MG63 (cell line): ENCODE measurements around the gene PRSS38. TPM values are rescaled to one million over a fixed set of nuclear protein-coding genes. Genes with fewer than 3 reads are reported as not detected.

Source experiments
- DNase-seq: peaks from one replicate; pipeline ENCODE4 v3.0.0-alpha.2; 2020
- H3K27me3 ChIP-seq: fragments of 250-450 bp; sonication (Bioruptor Pico); 2 replicates; pipeline ENCODE4 v1.5.1; 2020; ENCODE audit warnings: mild to moderate bottlenecking, moderate library complexity
- H3K36me3 ChIP-seq: fragments of 250-450 bp; sonication (Bioruptor Pico); 2 replicates; pipeline ENCODE4 v1.5.1; 2020; ENCODE audit warnings: mild to moderate bottlenecking, moderate library complexity
- H3K4me3 ChIP-seq: fragments of 250-450 bp; sonication (Bioruptor Pico); 2 replicates; pipeline ENCODE4 v1.5.1; 2020; ENCODE audit warnings: mild to moderate bottlenecking, moderate library complexity
- H3K9me3 ChIP-seq: fragments of 250-450 bp; sonication (Bioruptor Pico); 2 replicates; pipeline ENCODE4 v1.5.1; 2020; ENCODE audit warnings: mild to moderate bottlenecking, moderate library complexity
- total RNA-seq: library from RNA; depleted of rRNA; stranded (reverse); fragments of >200 nt; shearing (Covaris generic); gene quantifications from 2 replicates; pipeline ENCODE4 v1.2.3, GENCODE V29; 2014; ENCODE audit warnings: low replicate concordance; rRNA removed

The PRSS38 gene
- not detected in 2 replicates for total RNA-seq

- no peak for DNase-seq
- no peaks in the 10 kb centered on the region for H3K36me3 ChIP-seq
- H3K27me3 ChIP-seq = no peaks in the 10 kb centered on the region
- no peak within 1 kb of the TSS for H3K4me3 ChIP-seq
- peaks cover 16% of the 10 kb centered on the region for H3K9me3 ChIP-seq
These were observed at the start of gene PRSS38 for GRCh38 chr1:227815468-227816409. Gene PRSS38, plus strand, starts transcription at chr1:227815675. Its CDS starts 42 bp downstream, at chr1:227815717.

GRCh38 chr1:227766015-227766634 lies 49.4 kb upstream of the PRSS38 start:
- H3K36me3 ChIP-seq = peaks cover 72% of the 10 kb centered on the region
- no peaks in the 10 kb centered on the region for H3K9me3 ChIP-seq
- H3K27me3 ChIP-seq = no peaks in the 10 kb centered on the region
- peak; percentile 45 for DNase-seq
- no peak overlapping the region for H3K4me3 ChIP-seq

GRCh38 chr1:227766653-227767277 lies 48.7 kb upstream of the PRSS38 start:
- no peaks in the 10 kb centered on the region for H3K9me3 ChIP-seq
- peaks cover 67% of the 10 kb centered on the region for H3K36me3 ChIP-seq
- H3K27me3 ChIP-seq = no peaks in the 10 kb centered on the region
- no peak overlapping the region for H3K4me3 ChIP-seq
- no peak for DNase-seq

- Histone ChIP-seq H3K36me3 (peaks cover 61% of the 10 kb centered on the region), H3K4me3 (no peak overlapping the region)
- no peak for DNase-seq
These were observed 47.9 kb upstream of the PRSS38 start for GRCh38 chr1:227767401-227768124.

GRCh38 chr1:227768125-227768439 lies 47.4 kb upstream of the PRSS38 start:
- no peak overlapping the region for H3K4me3 ChIP-seq
- peaks cover 56% of the 10 kb centered on the region for H3K36me3 ChIP-seq
- DNase-seq = no peak
- no peaks in the 10 kb centered on the region for H3K27me3 ChIP-seq
- no peaks in the 10 kb centered on the region for H3K9me3 ChIP-seq

More at GRCh38 chr1:227767401-227768124, 47.9 kb upstream of the PRSS38 start:
- no peaks in the 10 kb centered on the region for H3K9me3 ChIP-seq
- H3K27me3 ChIP-seq = no peaks in the 10 kb centered on the region

- DNase-seq = no peak
- H3K27me3 ChIP-seq = no peaks in the 10 kb centered on the region
- no peaks in the 10 kb centered on the region for H3K9me3 ChIP-seq
- peaks cover 50% of the 10 kb centered on the region for H3K36me3 ChIP-seq
- H3K4me3 ChIP-seq = no peak overlapping the region
These were observed 46.8 kb upstream of the PRSS38 start for GRCh38 chr1:227768640-227769039.

GRCh38 chr1:227769047-227769935 lies 46.2 kb upstream of the PRSS38 start:
- no peak overlapping the region for H3K4me3 ChIP-seq
- H3K36me3 ChIP-seq = peaks cover 45% of the 10 kb centered on the region
- no peaks in the 10 kb centered on the region for H3K9me3 ChIP-seq
- H3K27me3 ChIP-seq = no peaks in the 10 kb centered on the region
- no peak for DNase-seq

GRCh38 chr1:227769936-227770494 lies 45.5 kb upstream of the PRSS38 start:
- peaks cover 43% of the 10 kb centered on the region for H3K36me3 ChIP-seq
- DNase-seq = no peak
- no peaks in the 10 kb centered on the region for H3K9me3 ChIP-seq
- H3K4me3 ChIP-seq = no peak overlapping the region
- no peaks in the 10 kb centered on the region for H3K27me3 ChIP-seq

- Histone ChIP-seq H3K27me3 (no peaks in the 10 kb centered on the region), H3K36me3 (peaks cover 41% of the 10 kb centered on the region), H3K4me3 (no peak overlapping the region), H3K9me3 (no peaks in the 10 kb centered on the region)
- no peak for DNase-seq
These were observed 44.7 kb upstream of the PRSS38 start for GRCh38 chr1:227770812-227771211.

- DNase-seq = no peak
- H3K27me3 ChIP-seq = no peaks in the 10 kb centered on the region
- peaks cover 41% of the 10 kb centered on the region for H3K36me3 ChIP-seq
- no peaks in the 10 kb centered on the region for H3K9me3 ChIP-seq
- H3K4me3 ChIP-seq = no peak overlapping the region
These were observed 44.1 kb upstream of the PRSS38 start for GRCh38 chr1:227771326-227771725.

- Histone ChIP-seq H3K27me3 (no peaks in the 10 kb centered on the region), H3K36me3 (peaks cover 41% of the 10 kb centered on the region), H3K4me3 (no peak overlapping the region), H3K9me3 (no peaks in the 10 kb centered on the region)
- no peak for DNase-seq
These were observed 43.7 kb upstream of the PRSS38 start for GRCh38 chr1:227771771-227772170.

- DNase-seq = no peak
These were observed 41.9 kb upstream of the PRSS38 start for GRCh38 chr1:227773558-227773957.

GRCh38 chr1:227774051-227774731 lies 41.3 kb upstream of the PRSS38 start:
- peaks cover 19% of the 10 kb centered on the region for H3K36me3 ChIP-seq
- no peaks in the 10 kb centered on the region for H3K27me3 ChIP-seq
- H3K4me3 ChIP-seq = no peak overlapping the region
- no peaks in the 10 kb centered on the region for H3K9me3 ChIP-seq
- DNase-seq = no peak

More at GRCh38 chr1:227773558-227773957, 41.9 kb upstream of the PRSS38 start:
- Histone ChIP-seq H3K27me3 (no peaks in the 10 kb centered on the region), H3K9me3 (no peaks in the 10 kb centered on the region), H3K36me3 (peaks cover 23% of the 10 kb centered on the region), H3K4me3 (no peak overlapping the region)

- H3K27me3 ChIP-seq = no peaks in the 10 kb centered on the region
- no peaks in the 10 kb centered on the region for H3K9me3 ChIP-seq
- no peak overlapping the region for H3K4me3 ChIP-seq
- no peak for DNase-seq
- H3K36me3 ChIP-seq = peaks cover 22% of the 10 kb centered on the region
These were observed 40.4 kb upstream of the PRSS38 start for GRCh38 chr1:227774821-227775661.
